ENCODE results near the gene TPCN1. TPM values are rescaled to one million over a fixed set of nuclear protein-coding genes. Genes with fewer than 3 reads are reported as not detected.

TPCN1 gene
- polyA plus RNA-seq, 1 donor = 41.6 TPM

GRCh38 chr12:113334786-113335539, 113.7 kb downstream of the TPCN1 start, which contains the start of gene SLC8B1:
TSS of gene SLC8B1 (minus strand) at chr12:113335109. CDS start at chr12:113332878, 2,231 bp downstream.
- peak; percentile 85 for DNase-seq

DNA sequence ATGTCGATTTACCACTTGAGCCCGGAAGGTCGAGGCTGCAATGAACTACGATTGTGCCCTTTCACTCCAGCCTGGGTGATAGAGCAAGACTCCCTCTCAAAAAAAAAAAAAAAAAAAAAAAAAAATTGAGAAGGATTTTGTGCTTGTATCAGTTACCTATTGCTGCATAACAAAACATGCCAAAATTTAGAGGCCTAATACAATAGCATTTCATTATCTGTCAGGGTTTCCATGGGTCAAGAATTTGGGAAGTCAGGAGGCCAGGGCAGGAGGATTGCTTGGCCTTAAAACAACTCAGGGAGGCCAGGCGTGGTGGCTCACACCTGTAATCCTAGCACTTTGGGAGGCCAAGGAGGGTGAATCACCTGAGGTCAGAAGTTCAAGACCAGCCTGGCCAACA, 118.3 kb downstream of the TPCN1 start:
- no peak for DNase-seq

DNA sequence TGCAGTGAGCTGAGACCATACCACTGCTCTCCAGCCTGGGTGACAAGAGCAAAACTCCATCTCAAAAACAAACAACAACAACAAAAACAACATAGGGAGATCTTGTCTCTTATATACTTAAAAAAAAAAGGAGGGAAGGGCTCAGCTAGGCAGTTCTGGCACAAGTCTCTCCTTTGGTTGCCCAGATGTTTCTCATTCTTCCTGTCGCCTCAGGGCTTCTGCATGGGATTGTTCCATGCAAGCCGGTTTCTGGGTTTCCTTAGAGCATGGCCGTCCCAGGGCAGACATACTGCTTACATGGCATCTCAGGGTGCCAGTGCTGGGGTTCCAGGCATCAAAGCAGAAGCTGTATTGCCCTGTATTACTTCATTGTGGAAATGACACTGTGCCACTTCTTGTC, 118.8 kb downstream of the TPCN1 start:
- DNase-seq = no peak

DNA sequence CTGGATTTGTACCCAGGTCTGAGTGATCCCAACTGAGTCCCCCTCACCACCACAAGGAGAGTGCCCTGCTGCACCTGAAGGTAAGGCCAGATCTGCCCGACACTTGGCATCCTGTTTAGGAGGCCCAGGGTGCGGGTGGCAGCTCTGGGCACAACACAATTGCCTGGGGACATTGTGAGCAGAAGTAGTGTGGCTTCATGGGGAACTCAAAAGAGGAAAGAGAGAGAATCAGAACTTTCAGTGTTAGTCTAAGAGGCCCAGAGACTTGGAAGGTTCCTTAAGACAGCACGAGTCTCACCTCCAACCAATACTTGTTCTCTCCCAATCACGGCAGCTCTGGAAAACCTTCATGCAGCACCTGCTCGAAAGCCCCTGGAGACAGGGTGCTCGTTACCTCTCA, 120.3 kb downstream of the TPCN1 start:
- DNase-seq = no peak

GRCh38 chr12:113345318-113345717, 124.1 kb downstream of the TPCN1 start:
- DNase-seq = no peak

DNA sequence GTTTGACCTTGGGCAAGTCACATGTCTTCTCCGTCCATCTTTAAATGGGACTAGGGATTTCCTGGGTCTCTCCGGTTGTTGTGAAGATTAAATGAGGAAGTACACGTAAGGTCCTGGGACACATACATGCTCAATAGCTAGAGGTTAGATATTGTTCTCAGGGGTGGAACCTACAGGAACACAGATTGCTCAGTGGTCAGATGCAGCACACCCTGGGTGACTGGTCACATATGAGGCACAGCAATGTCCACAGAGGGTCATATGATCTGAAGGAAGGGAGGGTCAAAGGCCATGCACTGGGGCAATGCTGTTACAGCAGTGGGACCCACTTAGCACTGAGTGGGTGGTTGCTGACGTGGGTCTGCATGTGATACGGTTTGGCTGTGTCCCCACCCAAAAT, 125.1 kb downstream of the TPCN1 start:
- no peak for DNase-seq

DNA sequence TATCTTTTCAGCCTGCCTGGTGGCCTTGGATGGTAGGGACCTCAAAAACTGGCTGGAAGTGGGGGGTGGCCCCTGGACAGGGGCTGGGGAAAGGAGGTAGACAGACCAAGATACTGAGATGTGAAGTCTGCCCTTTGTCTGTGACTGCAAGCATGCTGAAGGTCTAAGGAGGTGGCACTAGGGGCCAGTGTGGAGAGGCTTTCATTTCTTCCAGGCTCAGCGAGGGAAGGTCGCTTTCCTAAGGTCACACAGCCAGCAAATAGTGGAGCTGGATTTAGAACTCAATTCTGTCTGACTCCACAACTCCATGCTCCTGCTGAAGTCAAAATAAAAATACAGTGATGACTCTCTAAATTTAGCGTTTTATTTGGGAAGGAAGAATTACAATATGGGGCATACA, 125.8 kb downstream of the TPCN1 start:
- no peak for DNase-seq

DNA sequence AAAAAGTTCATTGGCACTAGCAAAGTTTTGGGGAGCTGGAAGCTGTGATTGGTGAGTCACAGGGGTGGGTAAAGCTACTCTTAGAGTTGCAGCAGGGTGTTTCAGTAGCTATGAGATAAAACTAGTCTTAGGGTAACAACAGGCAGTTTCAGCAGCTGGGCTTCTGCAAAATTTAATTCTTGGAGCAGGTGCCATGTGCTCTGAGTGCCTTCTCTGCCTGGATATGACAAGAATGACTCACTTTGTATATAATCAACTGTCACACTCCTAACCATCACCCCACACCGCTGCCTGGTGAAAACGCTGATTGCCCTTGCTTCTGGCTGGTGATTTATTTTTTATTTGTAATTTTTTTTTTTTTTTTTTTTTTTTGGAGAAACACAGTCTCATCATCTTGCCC, 126.6 kb downstream of the TPCN1 start:
- DNase-seq = no peak

Other genes starting within 250 kb of the TPCN1 start
- 9.9 TPM for gene OAS2, start 242.9 kb upstream of the TPCN1 start, polyA plus RNA-seq (ENCODE audit: insufficient read length)
- 12.4 TPM for gene DTX1, start 164.7 kb upstream of the TPCN1 start, polyA plus RNA-seq (ENCODE audit: insufficient read length)
- 6.3 TPM for gene RASAL1, start 85.7 kb upstream of the TPCN1 start, polyA plus RNA-seq (ENCODE audit: insufficient read length)
- 1.3 TPM for gene CFAP73, start 71.7 kb upstream of the TPCN1 start, polyA plus RNA-seq (ENCODE audit: insufficient read length)
- 58.6 TPM for gene DDX54, start 36.0 kb upstream of the TPCN1 start, polyA plus RNA-seq (ENCODE audit: insufficient read length)
- 12.8 TPM for gene RITA1, start 35.7 kb upstream of the TPCN1 start, polyA plus RNA-seq (ENCODE audit: insufficient read length)
- gene SLC8B1, start 113.6 kb downstream of the TPCN1 start, polyA plus RNA-seq (ENCODE audit: insufficient read length) = 13.2 TPM
- 20.6 TPM for gene PLBD2, start 137.1 kb downstream of the TPCN1 start, polyA plus RNA-seq (ENCODE audit: insufficient read length)
- gene SDS, start 182.4 kb downstream of the TPCN1 start, polyA plus RNA-seq (ENCODE audit: insufficient read length) = 0.23 TPM
- 9.0 TPM for gene SDSL, start 200.9 kb downstream of the TPCN1 start, polyA plus RNA-seq (ENCODE audit: insufficient read length)

All from left kidney (tissue), 2 donors.